ENCODE data around the gene MARCKS. TPM values are rescaled to one million over a fixed set of nuclear protein-coding genes. Genes with fewer than 3 reads are reported as not detected.

The MARCKS gene
- total and polyA plus RNA-seq, 2 of the 13 experiments (the other 11 are each of a cell fraction or from before 2014, with no cell fraction given): 30.5 to 39.5 TPM

DNA sequence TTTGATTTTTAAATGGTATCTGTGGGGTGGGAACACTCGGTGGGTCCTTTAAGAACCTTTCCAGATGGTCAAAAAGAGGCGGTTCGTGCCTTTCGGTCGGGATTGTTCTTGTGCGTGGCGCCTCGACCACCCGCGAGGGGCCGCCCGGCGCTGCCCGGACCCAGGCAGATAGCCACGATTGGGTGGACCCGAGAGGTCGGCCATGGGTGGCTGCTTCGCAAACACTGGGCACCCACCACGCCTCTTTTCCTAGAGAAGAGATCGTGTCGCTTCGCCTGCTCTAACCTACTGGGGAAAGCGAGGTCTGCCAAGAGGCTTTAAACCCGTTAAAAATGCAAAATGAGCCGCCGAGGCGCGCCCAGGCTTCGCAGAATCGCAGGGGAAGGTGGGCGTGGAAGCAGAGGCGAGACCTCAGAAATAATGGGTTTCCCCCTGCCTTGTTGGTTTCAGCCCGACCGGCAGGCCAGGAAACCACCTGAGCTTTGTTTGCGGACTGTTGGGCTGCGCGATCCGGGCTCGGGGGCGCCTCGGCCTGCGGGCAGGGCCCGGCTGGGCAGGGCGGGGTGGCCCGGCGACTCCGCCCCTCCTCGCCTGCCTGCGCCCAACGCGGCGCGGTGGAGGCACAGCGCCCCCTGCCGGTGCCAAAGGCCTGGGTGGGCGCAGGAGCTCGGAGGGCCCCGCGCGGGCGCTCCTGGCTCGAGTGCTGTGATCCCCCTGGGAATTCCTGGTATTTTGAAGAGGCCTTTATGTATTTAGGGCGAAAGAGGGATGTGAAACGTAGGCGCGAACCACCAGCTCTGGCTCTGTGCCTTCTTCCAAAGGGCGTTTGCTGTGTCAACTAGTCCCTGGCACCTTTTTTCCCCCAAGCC is 1.6 kb downstream of the MARCKS start (continued):
- TF ChIP-seq, protein P1, sequence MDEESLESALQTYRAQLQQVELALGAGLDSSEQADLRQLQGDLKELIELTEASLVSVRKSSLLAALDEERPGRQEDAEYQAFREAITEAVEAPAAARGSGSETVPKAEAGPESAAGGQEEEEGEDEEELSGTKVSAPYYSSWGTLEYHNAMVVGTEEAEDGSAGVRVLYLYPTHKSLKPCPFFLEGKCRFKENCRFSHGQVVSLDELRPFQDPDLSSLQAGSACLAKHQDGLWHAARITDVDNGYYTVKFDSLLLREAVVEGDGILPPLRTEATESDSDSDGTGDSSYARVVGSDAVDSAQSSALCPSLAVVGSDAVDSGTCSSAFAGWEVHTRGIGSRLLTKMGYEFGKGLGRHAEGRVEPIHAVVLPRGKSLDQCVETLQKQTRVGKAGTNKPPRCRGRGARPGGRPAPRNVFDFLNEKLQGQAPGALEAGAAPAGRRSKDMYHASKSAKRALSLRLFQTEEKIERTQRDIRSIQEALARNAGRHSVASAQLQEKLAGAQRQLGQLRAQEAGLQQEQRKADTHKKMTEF (CRISPR knock-in tag; IDR thresholded peaks at IDR 0.05): peak; percentile 51; the same call in 1 of the 2 replicates
- TF ChIP-seq ATRX (CRISPR knock-in tag; IDR thresholded peaks at IDR 0.05; ENCODE audit: borderline replicate concordance): no peak
- TF ChIP-seq, protein P2, sequence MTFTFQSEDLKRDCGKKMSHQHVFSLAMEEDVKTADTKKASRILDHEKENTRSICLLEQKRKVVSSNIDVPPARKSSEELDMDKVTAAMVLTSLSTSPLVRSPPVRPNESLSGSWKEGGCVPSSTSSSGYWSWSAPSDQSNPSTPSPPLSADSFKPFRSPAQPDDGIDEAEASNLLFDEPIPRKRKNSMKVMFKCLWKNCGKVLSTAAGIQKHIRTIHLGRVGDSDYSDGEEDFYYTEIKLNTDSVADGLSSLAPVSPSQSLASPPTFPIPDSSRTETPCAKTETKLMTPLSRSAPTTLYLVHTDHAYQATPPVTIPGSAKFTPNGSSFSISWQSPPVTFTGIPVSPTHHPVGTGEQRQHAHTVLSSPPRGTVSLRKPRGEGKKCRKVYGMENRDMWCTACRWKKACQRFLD (CRISPR knock-in tag; IDR thresholded peaks at IDR 0.05; ENCODE audit: borderline replicate concordance): no peak
- TF ChIP-seq, protein P3, sequence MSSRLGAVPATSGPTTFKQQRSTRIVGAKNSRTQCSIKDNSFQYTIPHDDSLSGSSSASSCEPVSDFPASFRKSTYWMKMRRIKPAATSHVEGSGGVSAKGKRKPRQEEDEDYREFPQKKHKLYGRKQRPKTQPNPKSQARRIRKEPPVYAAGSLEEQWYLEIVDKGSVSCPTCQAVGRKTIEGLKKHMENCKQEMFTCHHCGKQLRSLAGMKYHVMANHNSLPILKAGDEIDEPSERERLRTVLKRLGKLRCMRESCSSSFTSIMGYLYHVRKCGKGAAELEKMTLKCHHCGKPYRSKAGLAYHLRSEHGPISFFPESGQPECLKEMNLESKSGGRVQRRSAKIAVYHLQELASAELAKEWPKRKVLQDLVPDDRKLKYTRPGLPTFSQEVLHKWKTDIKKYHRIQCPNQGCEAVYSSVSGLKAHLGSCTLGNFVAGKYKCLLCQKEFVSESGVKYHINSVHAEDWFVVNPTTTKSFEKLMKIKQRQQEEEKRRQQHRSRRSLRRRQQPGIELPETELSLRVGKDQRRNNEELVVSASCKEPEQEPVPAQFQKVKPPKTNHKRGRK (CRISPR knock-in tag; IDR thresholded peaks at IDR 0.05): no peak
- peak; percentile 91 for TF ChIP-seq ZSCAN20 (CRISPR knock-in tag; IDR thresholded peaks at IDR 0.05; ENCODE audit: borderline replicate concordance)
- TF ChIP-seq ZSCAN12 (CRISPR knock-in tag; IDR thresholded peaks at IDR 0.05): no peak
- TF ChIP-seq ZNF773 (CRISPR knock-in tag; IDR thresholded peaks at IDR 0.05; ENCODE audit: borderline replicate concordance): peak; percentile 74; the same call in 1 of the 2 replicates
- TF ChIP-seq, protein P4, sequence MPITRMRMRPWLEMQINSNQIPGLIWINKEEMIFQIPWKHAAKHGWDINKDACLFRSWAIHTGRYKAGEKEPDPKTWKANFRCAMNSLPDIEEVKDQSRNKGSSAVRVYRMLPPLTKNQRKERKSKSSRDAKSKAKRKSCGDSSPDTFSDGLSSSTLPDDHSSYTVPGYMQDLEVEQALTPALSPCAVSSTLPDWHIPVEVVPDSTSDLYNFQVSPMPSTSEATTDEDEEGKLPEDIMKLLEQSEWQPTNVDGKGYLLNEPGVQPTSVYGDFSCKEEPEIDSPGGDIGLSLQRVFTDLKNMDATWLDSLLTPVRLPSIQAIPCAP (CRISPR knock-in tag; IDR thresholded peaks at IDR 0.05; ENCODE audit: low read depth): no peak
- no peak; the same call in 1 of the 2 replicates for TF ChIP-seq SAFB2 (CRISPR knock-in tag; IDR thresholded peaks at IDR 0.05; ENCODE audit: borderline replicate concordance, low read depth)
- TF ChIP-seq PRPF4 (IDR thresholded peaks at IDR 0.05; ENCODE audit: low read depth, low read length, poor library complexity, severe bottlenecking): no peak
- TF ChIP-seq ZNF7 (CRISPR knock-in tag; IDR thresholded peaks at IDR 0.05): no peak
- TF ChIP-seq SP140L (CRISPR knock-in tag; IDR thresholded peaks at IDR 0.05; ENCODE audit: borderline replicate concordance): no peak
- TF ChIP-seq JUNB (CRISPR knock-in tag; IDR thresholded peaks at IDR 0.05; ENCODE audit: borderline replicate concordance): no peak
- TF ChIP-seq, protein P5, sequence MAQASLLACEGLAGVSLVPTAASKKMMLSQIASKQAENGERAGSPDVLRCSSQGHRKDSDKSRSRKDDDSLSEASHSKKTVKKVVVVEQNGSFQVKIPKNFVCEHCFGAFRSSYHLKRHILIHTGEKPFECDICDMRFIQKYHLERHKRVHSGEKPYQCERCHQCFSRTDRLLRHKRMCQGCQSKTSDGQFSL (CRISPR knock-in tag; IDR thresholded peaks at IDR 0.05): no peak
- TF ChIP-seq, protein P6, sequence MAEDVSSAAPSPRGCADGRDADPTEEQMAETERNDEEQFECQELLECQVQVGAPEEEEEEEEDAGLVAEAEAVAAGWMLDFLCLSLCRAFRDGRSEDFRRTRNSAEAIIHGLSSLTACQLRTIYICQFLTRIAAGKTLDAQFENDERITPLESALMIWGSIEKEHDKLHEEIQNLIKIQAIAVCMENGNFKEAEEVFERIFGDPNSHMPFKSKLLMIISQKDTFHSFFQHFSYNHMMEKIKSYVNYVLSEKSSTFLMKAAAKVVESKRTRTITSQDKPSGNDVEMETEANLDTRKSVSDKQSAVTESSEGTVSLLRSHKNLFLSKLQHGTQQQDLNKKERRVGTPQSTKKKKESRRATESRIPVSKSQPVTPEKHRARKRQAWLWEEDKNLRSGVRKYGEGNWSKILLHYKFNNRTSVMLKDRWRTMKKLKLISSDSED (CRISPR knock-in tag; IDR thresholded peaks at IDR 0.05): no peak; the same call in 1 of the 2 replicates
- 0 out of 2 replicates have a peak, but pooled peaks have one; percentile 49 for TF ChIP-seq CHD2 (IDR thresholded peaks at IDR 0.05; ENCODE audit: low read depth, low read length)
- no peak for TF ChIP-seq TBP (CRISPR knock-in tag; IDR thresholded peaks at IDR 0.05)
- no peak for TF ChIP-seq NCOR1 (IDR thresholded peaks at IDR 0.05; ENCODE audit: borderline replicate concordance, low read length)
- TF ChIP-seq BHLHE40 (IDR thresholded peaks at IDR 0.05; ENCODE audit: low read length): peak; percentile 68
- no peak for TF ChIP-seq SRSF9 (IDR thresholded peaks at IDR 0.05; ENCODE audit: borderline replicate concordance, insufficient read depth, low read depth, low read length, poor library complexity, severe bottlenecking)
- no peak for TF ChIP-seq ZNF644 (CRISPR knock-in tag; IDR thresholded peaks at IDR 0.05; ENCODE audit: low read depth)
- no peak for TF ChIP-seq FOXK1 (CRISPR knock-in tag; IDR thresholded peaks at IDR 0.05; ENCODE audit: borderline replicate concordance, low read depth)
